ENCODE data around the gene ELMOD1. TPM values are rescaled to one million over a fixed set of nuclear protein-coding genes. Genes with fewer than 3 reads are reported as not detected.

The ELMOD1 gene
- total and polyA plus RNA-seq, 10 donors = 0.02 TPM; not detected in 9

- 81 to 91% (median 88%) methylated on average over 3 of the region's 3 CpGs for WGBS, 5 donors
- intact Hi-C loops (cut with DNase I; ENCODE audit: low total_unique reads) = no loop called here
- no peak overlapping the region for H3K27ac ChIP-seq
- no peaks in the 10 kb centered on the region for H3K36me3 ChIP-seq
- no peak for DNase-seq
- H3K4me1 ChIP-seq = no peaks in the 10 kb centered on the region
- TF ChIP-seq POLR2AphosphoS5 (IDR thresholded peaks at IDR 0.05) (no peak), POLR2A (IDR thresholded peaks at IDR 0.05) (no peak), CTCF (IDR thresholded peaks at IDR 0.05 in 8 of 11, conservative IDR thresholded peaks at IDR 0.05 in 3 of 11) (no peak)
- H3K9me3 ChIP-seq = no peaks in the 10 kb centered on the region
- H3K27me3 ChIP-seq (replicated peaks in 1 of 7) = peaks cover 0 to 5% (median 0%) of the 10 kb centered on the region in 7 donors
- H3K4me3 ChIP-seq = no peak overlapping the region
Measured at GRCh38 chr11:107660066-107660465, 69.1 kb downstream of the ELMOD1 start.

GRCh38 chr11:107661656-107662055, 70.7 kb downstream of the ELMOD1 start:
- 85 to 94% (median 91%) methylated on average over 1 of the region's 1 CpG for WGBS, 5 donors
- Histone ChIP-seq H3K27ac (no peak overlapping the region), H3K27me3 (replicated peaks in 1 of 7) (peaks cover 0 to 6% (median 0%) of the 10 kb centered on the region in 7 donors), H3K9me3 (no peaks in the 10 kb centered on the region), H3K4me1 (no peaks in the 10 kb centered on the region), H3K36me3 (no peaks in the 10 kb centered on the region), H3K4me3 (no peak overlapping the region)
- TF ChIP-seq POLR2A (IDR thresholded peaks at IDR 0.05) (no peak), POLR2AphosphoS5 (IDR thresholded peaks at IDR 0.05) (no peak), CTCF (IDR thresholded peaks at IDR 0.05 in 8 of 11, conservative IDR thresholded peaks at IDR 0.05 in 3 of 11) (no peak)
- no peak for DNase-seq
- intact Hi-C loops (cut with DNase I; ENCODE audit: low total_unique reads) = no loop called here

GRCh38 chr11:107665018-107665417, 74.1 kb downstream of the ELMOD1 start:
- no peak overlapping the region for H3K4me3 ChIP-seq
- H3K4me1 ChIP-seq = no peaks in the 10 kb centered on the region
- H3K36me3 ChIP-seq = no peaks in the 10 kb centered on the region
- no peak for DNase-seq
- 87 to 92% (median 89%) methylated on average over 10 of the region's 10 CpGs for WGBS, 5 donors
- intact Hi-C loops (cut with DNase I; ENCODE audit: low total_unique reads) = no loop called here
- TF ChIP-seq POLR2A (IDR thresholded peaks at IDR 0.05) = no peak
- no peak for TF ChIP-seq CTCF (IDR thresholded peaks at IDR 0.05 in 8 of 11, conservative IDR thresholded peaks at IDR 0.05 in 3 of 11)
- TF ChIP-seq POLR2AphosphoS5 (IDR thresholded peaks at IDR 0.05) = no peak
- H3K27me3 ChIP-seq (replicated peaks in 1 of 7) = peaks cover 0 to 6% (median 0%) of the 10 kb centered on the region in 7 donors
- H3K27ac ChIP-seq = no peak overlapping the region
- H3K9me3 ChIP-seq = no peaks in the 10 kb centered on the region

- intact Hi-C loops (cut with DNase I; ENCODE audit: low total_unique reads) = no loop called here
- TF ChIP-seq CTCF (IDR thresholded peaks at IDR 0.05 in 8 of 11, conservative IDR thresholded peaks at IDR 0.05 in 3 of 11) (no peak), POLR2A (IDR thresholded peaks at IDR 0.05) (no peak), POLR2AphosphoS5 (IDR thresholded peaks at IDR 0.05) (no peak)
Measured at GRCh38 chr11:107666911-107667613, 76.1 kb downstream of the ELMOD1 start.

More at GRCh38 chr11:107666911-107667613, 76.1 kb downstream of the ELMOD1 start:
- no peaks in the 10 kb centered on the region for H3K36me3 ChIP-seq
- H3K27ac ChIP-seq = no peak overlapping the region
- no peaks in the 10 kb centered on the region for H3K9me3 ChIP-seq
- peaks cover 0 to 16% (median 0%) of the 10 kb centered on the region in 7 donors for H3K27me3 ChIP-seq (replicated peaks in 1 of 7)
- no peak overlapping the region for H3K4me3 ChIP-seq
- 64 to 69% (median 65%) methylated on average over 8 of the region's 8 CpGs for WGBS, 5 donors
- no peaks in the 10 kb centered on the region for H3K4me1 ChIP-seq
- DNase-seq = no peak

Data from spleen (tissue), 11 donors.